Measurements from ENCODE around the gene OSTC. TPM values are rescaled to one million over a fixed set of nuclear protein-coding genes. Genes with fewer than 3 reads are reported as not detected.

The OSTC gene
- total and polyA plus RNA-seq, 2 of the 13 experiments (the other 11 are each of a cell fraction or from before 2014, with no cell fraction given), result 208 to 380 TPM

DNA sequence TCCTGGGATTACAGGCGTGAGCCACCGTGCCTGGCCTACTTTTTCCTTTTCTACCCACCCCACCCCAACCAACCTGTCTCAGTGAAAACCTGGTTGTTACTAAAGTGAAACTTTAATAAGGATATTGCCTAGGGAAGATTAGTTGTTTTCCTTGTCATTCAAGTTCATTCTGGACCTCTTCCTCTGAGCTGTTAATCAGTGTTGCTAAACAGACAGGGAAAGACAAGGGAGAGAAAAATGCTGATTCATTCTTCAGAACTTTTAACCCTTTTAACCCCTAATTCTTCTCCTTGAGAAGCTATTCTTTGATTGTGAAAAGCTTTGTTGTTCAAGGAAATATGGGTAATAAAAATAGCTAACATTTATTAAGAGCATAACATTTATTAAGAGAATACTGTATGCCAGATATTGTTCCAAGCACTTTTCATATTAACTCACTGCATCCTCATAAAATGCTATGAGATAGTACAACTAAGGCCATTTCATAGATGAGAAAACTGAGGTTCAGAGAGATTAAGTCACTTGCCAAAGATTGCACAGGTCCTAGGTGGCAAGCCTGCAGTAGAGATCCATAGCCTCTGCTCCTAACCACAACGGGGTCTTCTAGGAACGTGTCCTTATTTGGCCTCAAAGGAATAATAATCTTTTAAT is 34.8 kb downstream of the OSTC start (continued):
- TF ChIP-seq ZNF292 (CRISPR knock-in tag; IDR thresholded peaks at IDR 0.05; ENCODE audit: borderline replicate concordance, low read depth), result no peak
- TF ChIP-seq FOSL2 (CRISPR knock-in tag; IDR thresholded peaks at IDR 0.05), result no peak
- no peak for TF ChIP-seq ARNTL (CRISPR knock-in tag; IDR thresholded peaks at IDR 0.05)
- TF ChIP-seq SOX6 (IDR thresholded peaks at IDR 0.05), result no peak
- no peak for TF ChIP-seq SOX6 (CRISPR knock-in tag; IDR thresholded peaks at IDR 0.05)
- TF ChIP-seq KDM5A (IDR thresholded peaks at IDR 0.05; ENCODE audit: borderline replicate concordance, low read length), result no peak
- TF ChIP-seq ERF (CRISPR knock-in tag; IDR thresholded peaks at IDR 0.05), result no peak
- no peak for TF ChIP-seq JUNB (CRISPR knock-in tag; IDR thresholded peaks at IDR 0.05; ENCODE audit: borderline replicate concordance)
- TF ChIP-seq SPEN (CRISPR knock-in tag; IDR thresholded peaks at IDR 0.05; ENCODE audit: low read depth), result no peak

- Histone ChIP-seq H3K27ac (ENCODE audit: extremely low read length, insufficient read depth, low read length) (no peak overlapping the region), H3K9me3 (ENCODE audit: low read length) (no peaks in the 10 kb centered on the region), H4K20me1 (ENCODE audit: insufficient read depth, low read length) (no peaks in the 10 kb centered on the region), H2AFZ (ENCODE audit: low read length) (no peak overlapping the region), H3K36me3 (replicated peaks in 1 of 2; ENCODE audit: control insufficient read depth in 1 of 2, insufficient read depth in 2 of 2, low read length in 2 of 2) (no peaks in the 10 kb centered on the region), H3K4me3 (replicated peaks in 1 of 3; ENCODE audit: insufficient read depth in 1 of 3, low read depth in 2 of 3, low read length in 3 of 3) (no peak overlapping the region), H3K4me2 (ENCODE audit: low read depth, low read length) (no peak overlapping the region), H3K9ac (ENCODE audit: insufficient read depth, low read depth, low read length) (no peak overlapping the region), H3K27me3 (ENCODE audit: control insufficient read depth in 1 of 2, insufficient read depth in 2 of 2, low read length in 2 of 2) (no peaks in the 10 kb centered on the region), H3K79me2 (ENCODE audit: insufficient read depth, low read length) (no peaks in the 10 kb centered on the region), H3K4me1 (ENCODE audit: insufficient read depth, low read length) (0 out of 2 replicates have a peak, but pooled peaks cover 5% of the 10 kb centered on the region)
- FAIRE-seq (no peak), ATAC-seq (no peak), DNase-seq (ENCODE audit: low spot score) (no peak)
- ChIA-PET CTCF (ENCODE audit: low intra/inter-chr PET ratio, low total read pairs) (no interaction called here), POLR2A (no interaction called here)
- no CpG with 5 or more reads among the region's 1 CpG for WGBS (ENCODE audit: low lambda C conversion rate)
- BruUV-seq (replicated peaks), result no TSS peak
- TF ChIP-seq ZNF615 (CRISPR knock-in tag; IDR thresholded peaks at IDR 0.05; ENCODE audit: borderline replicate concordance) (no peak), CEBPB (IDR thresholded peaks at IDR 0.05; ENCODE audit: borderline replicate concordance, low read depth, low read length) (peak; percentile 58; the same call in 1 of the 2 replicates)
- TF ChIP-seq, protein P1, sequence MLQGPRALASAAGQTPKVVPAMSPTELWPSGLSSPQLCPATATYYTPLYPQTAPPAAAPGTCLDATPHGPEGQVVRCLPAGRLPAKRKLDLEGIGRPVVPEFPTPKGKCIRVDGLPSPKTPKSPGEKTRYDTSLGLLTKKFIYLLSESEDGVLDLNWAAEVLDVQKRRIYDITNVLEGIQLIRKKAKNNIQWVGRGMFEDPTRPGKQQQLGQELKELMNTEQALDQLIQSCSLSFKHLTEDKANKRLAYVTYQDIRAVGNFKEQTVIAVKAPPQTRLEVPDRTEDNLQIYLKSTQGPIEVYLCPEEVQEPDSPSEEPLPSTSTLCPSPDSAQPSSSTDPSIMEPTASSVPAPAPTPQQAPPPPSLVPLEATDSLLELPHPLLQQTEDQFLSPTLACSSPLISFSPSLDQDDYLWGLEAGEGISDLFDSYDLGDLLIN (CRISPR knock-in tag; IDR thresholded peaks at IDR 0.05; ENCODE audit: borderline replicate concordance), result no peak
- TF ChIP-seq, protein P2, sequence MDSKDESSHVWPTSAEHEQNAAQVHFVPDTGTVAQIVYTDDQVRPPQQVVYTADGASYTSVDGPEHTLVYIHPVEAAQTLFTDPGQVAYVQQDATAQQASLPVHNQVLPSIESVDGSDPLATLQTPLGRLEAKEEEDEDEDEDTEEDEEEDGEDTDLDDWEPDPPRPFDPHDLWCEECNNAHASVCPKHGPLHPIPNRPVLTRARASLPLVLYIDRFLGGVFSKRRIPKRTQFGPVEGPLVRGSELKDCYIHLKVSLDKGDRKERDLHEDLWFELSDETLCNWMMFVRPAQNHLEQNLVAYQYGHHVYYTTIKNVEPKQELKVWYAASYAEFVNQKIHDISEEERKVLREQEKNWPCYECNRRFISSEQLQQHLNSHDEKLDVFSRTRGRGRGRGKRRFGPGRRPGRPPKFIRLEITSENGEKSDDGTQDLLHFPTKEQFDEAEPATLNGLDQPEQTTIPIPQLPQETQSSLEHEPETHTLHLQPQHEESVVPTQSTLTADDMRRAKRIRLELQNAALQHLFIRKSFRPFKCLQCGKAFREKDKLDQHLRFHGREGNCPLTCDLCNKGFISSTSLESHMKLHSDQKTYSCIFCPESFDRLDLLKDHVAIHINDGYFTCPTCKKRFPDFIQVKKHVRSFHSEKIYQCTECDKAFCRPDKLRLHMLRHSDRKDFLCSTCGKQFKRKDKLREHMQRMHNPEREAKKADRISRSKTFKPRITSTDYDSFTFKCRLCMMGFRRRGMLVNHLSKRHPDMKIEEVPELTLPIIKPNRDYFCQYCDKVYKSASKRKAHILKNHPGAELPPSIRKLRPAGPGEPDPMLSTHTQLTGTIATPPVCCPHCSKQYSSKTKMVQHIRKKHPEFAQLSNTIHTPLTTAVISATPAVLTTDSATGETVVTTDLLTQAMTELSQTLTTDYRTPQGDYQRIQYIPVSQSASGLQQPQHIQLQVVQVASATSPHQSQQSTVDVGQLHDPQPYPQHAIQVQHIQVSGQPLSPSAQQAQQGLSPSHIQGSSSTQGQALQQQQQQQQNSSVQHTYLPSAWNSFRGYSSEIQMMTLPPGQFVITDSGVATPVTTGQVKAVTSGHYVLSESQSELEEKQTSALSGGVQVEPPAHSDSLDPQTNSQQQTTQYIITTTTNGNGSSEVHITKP (CRISPR knock-in tag; IDR thresholded peaks at IDR 0.05; ENCODE audit: low read depth), result no peak
- in situ Hi-C loops (cut with HindIII; ENCODE audit: extremely low pct_ligation_motif_present, low pct_unique_long_range_greater_than_20kb) (loop anchor here (25.0 kb wide), 1 partner anchor 722 kb away; no protein-coding TSS in a partner anchor), intact Hi-C loops (cut with micrococcal nuclease; ENCODE audit: unreplicated experiment) (no loop called here)
These were observed 40.3 kb downstream of the OSTC start for GRCh38 chr4:108690738-108691137.

Measured in HepG2 (cell line).